HG02885 (cell line): ENCODE results near the gene ZNF236.
"Not testable (repeated sequence)": the region's sequence is repeated elsewhere in the genome, so short reads cannot be mapped to it uniquely, and the experiment has no call there.

Experiments used
- ATAC-seq: cut with Tn5 transposase; IDR thresholded peaks from one replicate; pipeline ENCODE4 v1.9.1; 2021; ENCODE audit warnings: mild to moderate bottlenecking; ENCODE audit not compliant: unreplicated experiment, poor library complexity

The ZNF236 gene

GRCh38 chr18:77015771-77016710, 193.7 kb downstream of the ZNF236 start:
- ATAC-seq, result no peak

- ATAC-seq, result no peak
These were observed 194.6 kb downstream of the ZNF236 start for GRCh38 chr18:77016936-77017335.

GRCh38 chr18:77017355-77017754, 195.0 kb downstream of the ZNF236 start:
- ATAC-seq, result no peak

- not testable (repeated sequence) for ATAC-seq
These were observed 196.3 kb downstream of the ZNF236 start for GRCh38 chr18:77018650-77019049.

GRCh38 chr18:77019641-77020040, 197.3 kb downstream of the ZNF236 start:
- no peak for ATAC-seq
